HG03175 (cell line): ENCODE measurements around the gene PXN.

ENCODE experiments used
- ATAC-seq: cut with Tn5 transposase; IDR thresholded peaks from one replicate; pipeline ENCODE4 v1.9.1; 2021; ENCODE audit warnings: mild to moderate bottlenecking, moderate library complexity; ENCODE audit not compliant: unreplicated experiment

PXN gene

GRCh38 chr12:120181991-120182631, 83.4 kb downstream of the PXN start:
- no peak for ATAC-seq

DNA sequence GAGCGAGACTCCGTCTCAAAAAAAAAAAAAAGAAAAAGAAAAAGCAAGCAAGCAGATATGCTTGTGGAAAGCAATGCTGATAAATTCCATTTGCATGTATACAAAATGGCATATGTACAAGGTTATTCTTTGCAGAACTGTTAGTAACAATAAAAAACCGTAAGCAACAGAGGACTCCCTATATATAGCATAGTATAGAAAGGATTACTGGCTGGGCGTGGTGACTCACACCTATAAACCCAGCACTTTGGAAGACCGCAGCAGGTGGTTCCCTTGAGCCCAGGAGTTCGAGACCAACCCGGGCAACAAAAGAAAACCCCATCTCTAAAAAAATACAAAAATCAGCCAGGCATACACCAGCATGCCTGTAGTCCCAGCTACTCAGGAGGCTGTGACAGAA, 84.6 kb downstream of the PXN start:
- no peak for ATAC-seq

GRCh38 chr12:120175537-120175936, 90.0 kb downstream of the PXN start:
- ATAC-seq = no peak

- no peak for ATAC-seq
Observed at GRCh38 chr12:120175062-120175461, 90.5 kb downstream of the PXN start.

DNA sequence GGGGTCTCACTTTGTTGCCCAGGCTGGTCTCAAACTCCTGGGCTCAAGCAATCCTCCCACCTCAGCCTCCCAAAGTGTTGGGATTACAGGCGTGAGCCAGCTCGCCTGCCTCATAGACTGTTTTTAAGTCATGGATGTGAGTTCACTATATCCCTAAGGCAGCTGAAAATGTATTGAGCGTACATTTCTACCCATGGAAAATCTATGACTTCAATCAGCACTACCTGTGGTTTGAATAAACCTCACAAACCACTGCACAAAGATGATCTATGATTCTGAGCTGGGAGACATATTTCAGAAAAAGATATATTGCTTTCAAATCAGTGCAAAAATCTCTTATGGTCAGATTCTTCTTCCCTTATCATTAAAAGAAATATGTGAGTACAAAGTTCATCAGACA, 93.5 kb downstream of the PXN start:
- ATAC-seq = no peak

DNA sequence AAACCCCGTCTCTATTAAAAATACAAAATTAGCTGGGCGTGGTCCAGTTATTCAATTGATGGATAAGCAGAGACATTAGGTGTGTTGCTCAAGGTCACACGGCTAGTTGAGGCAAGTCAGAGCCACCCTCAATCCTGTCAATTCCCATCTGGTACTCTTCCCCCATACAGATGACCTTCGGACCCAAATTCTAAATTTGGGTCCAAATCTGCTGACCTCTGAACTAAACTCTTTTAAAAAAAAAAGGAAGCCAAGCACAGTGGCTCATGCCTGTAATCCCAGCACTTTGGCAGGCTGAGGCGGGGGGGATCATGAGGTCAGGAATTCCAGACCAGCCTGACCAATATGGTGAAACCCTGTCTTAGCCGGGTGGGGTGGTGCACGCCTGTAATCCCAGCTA, 94.9 kb downstream of the PXN start:
- ATAC-seq = no peak

DNA sequence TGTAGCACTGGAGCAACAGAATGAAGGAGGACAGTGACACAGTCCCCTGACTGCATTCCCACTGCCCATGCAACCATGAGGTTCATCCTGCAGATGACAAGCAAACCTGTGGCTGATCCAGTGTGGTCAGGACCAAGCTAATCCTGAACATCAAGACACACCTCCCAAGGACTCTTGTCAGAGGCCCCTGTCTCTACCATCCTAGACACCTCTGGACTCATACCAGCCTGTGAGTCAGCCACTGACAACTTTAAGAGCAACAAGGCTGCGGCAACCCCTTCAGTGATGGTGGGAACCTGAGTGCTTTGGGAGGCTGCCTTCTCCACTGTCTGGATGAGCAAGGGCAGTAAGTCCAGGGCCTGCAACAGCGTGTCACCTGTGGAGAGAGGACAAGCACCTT, 95.6 kb downstream of the PXN start:
- ATAC-seq = no peak

DNA sequence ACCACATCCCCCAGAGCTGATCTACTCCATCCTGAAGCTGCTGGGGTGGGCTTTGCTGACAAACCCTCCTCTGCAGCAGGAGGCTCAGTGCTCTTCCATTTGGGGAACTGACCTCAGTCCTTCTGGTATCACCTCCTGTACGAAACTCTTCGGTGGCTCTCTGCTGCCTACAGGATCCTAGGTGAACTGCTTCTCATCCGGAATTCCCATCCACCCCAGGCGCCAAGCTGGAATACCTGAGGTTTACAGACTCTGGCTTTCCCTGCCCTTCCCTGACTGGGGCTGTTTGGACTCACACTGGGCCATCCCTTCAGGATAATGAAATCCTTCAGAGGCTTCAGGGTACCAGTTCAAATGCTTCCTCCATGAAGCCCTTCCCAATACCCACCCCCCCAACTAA, 97.2 kb downstream of the PXN start:
- no peak for ATAC-seq

DNA sequence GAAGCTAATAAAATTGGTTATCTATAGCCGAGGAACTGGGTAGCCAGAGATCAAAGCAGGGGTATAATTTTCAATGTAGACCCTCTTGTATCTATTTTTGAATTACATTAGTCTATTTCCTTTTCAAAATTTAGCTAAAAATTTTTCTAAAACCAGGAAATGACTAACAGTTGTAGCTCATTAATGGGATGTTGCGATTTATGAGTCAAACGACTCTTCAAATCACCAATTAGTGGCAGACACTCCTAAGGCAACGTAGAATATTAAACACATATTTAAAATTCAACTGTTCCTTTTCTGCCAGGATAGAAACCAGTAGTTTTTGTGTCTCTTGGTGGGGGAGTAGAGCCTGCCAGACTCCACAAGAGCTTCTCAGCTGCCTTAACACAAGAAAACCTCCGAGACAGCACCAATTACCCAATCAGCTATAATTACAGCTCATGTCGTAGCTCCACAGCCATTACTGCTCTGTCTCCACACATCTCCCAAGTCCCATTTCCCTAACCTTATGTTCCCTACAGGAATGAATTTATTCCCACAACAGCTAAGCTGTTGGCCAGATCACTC, 97.9 kb downstream of the PXN start:
- ATAC-seq = no peak

DNA sequence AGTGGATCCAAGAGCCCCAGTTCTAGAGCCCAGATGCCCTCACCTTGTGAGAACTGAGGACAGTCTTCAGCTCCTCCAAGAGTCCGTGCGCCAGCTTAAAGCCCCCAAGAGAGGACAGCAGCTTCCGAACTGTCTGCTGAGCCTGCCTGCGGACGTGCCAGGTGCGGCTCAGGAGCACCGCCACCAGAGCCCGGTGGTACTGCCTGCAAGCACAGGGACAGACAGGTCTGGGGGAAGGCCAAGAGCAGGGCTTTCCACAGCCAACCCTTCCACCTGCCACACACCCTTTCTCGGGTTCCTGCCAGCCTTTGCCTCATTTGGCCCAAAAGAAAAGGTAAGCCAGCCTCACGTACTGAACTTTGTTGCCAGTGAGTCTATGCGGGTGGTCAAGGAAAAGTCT, 101.2 kb downstream of the PXN start:
- no peak for ATAC-seq

GRCh38 chr12:120162763-120163162, 102.8 kb downstream of the PXN start:
- no peak for ATAC-seq

DNA sequence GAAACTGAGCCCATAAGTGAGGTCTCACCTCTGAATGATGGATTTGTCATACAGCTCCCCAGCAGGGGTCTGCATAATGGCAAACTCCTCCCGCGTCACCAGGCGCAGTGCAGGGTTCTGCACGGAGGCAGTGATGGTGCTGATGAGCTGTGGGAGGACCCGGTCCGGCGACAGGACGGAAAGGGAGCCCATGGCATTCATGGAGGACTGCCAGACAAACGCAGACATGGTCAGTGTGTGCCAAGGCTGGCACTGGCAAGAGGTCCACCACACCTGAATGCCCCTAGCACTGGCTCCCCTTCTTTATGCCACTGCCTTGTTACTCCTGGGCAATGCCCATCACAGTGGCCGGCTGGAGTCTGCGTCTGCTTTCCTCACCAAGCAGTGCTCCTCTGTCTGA, 103.7 kb downstream of the PXN start:
- no peak for ATAC-seq
